SU-DHL-6 (cell line): ENCODE data around the gene TRAF3IP1.
"Not testable (repeated sequence)": the region's sequence is repeated elsewhere in the genome, so short reads cannot be mapped to it uniquely, and the experiment has no call there.

Source experiments
- CTCF ChIP-seq: fragments of 200-600 bp; sonication (generic); IDR thresholded peaks from one replicate; pipeline ENCODE4 v1.5.1; 2017; ENCODE audit warnings: antibody characterized with exemption, mild to moderate bottlenecking, low read length, moderate library complexity; ENCODE audit not compliant: insufficient read depth, poor library complexity, severe bottlenecking
- EZH2phosphoT487 ChIP-seq: fragments of 200-600 bp; sonication (generic), shearing (Covaris generic); conservative IDR thresholded peaks from 2 replicates; pipeline ENCODE4 v1.6.1; 2018; ENCODE audit warnings: mild to moderate bottlenecking, antibody characterized with exemption, low read length, moderate library complexity, mixed read lengths

GRCh38 chr2:238442257-238442656 lies 121.9 kb downstream of the TRAF3IP1 start:
- not testable (repeated sequence) for TF ChIP-seq EZH2phosphoT487, CTCF
